Epithelial cell of proximal tubule (primary cell): ENCODE data around the gene SNRNP70. TPM values are rescaled to one million over a fixed set of nuclear protein-coding genes. Genes with fewer than 3 reads are reported as not detected.

Experiments
- DNase-seq: peaks from one replicate; pipeline ENCODE4 v3.0.0-alpha.2; 2011; ENCODE audit warnings: low read depth
- H3K4me3 ChIP-seq: 2 replicates; pipeline ENCODE4 v1.5.1; 2011; ENCODE audit warnings: low read depth, mild to moderate bottlenecking, low read length
- total RNA-seq: library from RNA; depleted of rRNA; stranded (reverse); fragments of >200 nt; gene quantifications from 2 replicates; pipeline ENCODE4 v1.2.3, GENCODE V29; 2015
- TF ChIP-seq, protein P1 (sequence below): conservative IDR thresholded peaks from 2 replicates; pipeline ENCODE4 v1.5.1; 2012; ENCODE audit warnings: low read depth, mild to moderate bottlenecking, low read length

SNRNP70 gene
- total RNA-seq, 1 donor from 2014 or later, result 165 TPM

- no peak for DNase-seq
- TF ChIP-seq, protein P1, sequence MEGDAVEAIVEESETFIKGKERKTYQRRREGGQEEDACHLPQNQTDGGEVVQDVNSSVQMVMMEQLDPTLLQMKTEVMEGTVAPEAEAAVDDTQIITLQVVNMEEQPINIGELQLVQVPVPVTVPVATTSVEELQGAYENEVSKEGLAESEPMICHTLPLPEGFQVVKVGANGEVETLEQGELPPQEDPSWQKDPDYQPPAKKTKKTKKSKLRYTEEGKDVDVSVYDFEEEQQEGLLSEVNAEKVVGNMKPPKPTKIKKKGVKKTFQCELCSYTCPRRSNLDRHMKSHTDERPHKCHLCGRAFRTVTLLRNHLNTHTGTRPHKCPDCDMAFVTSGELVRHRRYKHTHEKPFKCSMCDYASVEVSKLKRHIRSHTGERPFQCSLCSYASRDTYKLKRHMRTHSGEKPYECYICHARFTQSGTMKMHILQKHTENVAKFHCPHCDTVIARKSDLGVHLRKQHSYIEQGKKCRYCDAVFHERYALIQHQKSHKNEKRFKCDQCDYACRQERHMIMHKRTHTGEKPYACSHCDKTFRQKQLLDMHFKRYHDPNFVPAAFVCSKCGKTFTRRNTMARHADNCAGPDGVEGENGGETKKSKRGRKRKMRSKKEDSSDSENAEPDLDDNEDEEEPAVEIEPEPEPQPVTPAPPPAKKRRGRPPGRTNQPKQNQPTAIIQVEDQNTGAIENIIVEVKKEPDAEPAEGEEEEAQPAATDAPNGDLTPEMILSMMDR, result no peak
- no peak overlapping the region for H3K4me3 ChIP-seq
Measured at GRCh38 chr19:49064029-49064629, 21.1 kb upstream of the SNRNP70 start.

DNA sequence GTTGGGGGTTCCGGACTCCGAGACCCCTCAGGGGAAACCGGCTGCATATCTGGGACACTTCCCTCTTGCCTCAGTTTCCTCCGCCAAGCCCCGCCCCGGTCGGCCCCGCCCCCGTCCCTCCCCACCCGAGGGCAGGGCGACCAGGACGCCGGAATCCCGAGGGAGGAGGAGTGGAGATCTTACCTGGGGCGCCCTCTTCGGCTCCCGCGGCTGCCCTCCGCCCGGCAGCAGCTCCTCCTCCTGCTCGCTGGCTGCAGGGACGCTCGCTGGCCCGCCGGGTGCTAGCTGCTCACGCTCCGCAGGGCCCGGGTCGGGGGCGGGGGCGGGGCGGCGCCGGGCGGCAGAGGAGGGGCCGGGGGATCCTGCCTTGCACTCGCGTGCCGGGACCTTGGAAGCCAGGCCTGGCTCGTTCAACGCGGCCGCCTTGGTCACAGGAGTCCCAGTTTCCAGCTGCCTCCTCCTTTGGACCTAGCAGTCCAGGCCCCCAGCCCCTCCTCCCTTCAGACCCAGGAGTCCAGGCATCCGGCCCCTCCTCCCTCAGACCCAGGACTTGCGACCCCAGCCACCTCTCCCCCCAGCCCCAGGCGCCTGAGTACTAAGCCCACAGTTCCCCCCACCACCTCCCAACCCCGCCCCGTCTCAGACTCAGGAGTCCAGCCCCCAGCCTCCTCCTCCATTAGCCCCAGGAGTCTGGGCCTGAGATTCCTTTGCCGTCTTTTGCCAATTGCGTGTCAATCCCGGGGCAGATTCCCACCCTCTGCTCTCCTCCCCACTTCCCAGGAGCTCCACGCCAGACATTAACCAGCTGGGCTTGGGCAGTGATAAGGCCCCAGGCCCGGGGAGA lies 20.3 kb upstream of the SNRNP70 start, which contains the start of gene NTF4:
Gene NTF4, minus strand, starts transcription at position 51 of the 844 bp plus-strand sequence. CDS start 2,821 bp downstream, outside the sequence.
- no peak within 1 kb of the TSS for H3K4me3 ChIP-seq
- TF ChIP-seq, protein P1, result no peak
- DNase-seq, result no peak

GRCh38 chr19:49065905-49066512 lies 19.2 kb upstream of the SNRNP70 start:
- DNase-seq, result no peak
- no peak overlapping the region for H3K4me3 ChIP-seq
- TF ChIP-seq, protein P1, result no peak

- H3K4me3 ChIP-seq, result no peak overlapping the region
- TF ChIP-seq, protein P1, result no peak
- no peak for DNase-seq
Measured at GRCh38 chr19:49067554-49067953, 17.7 kb upstream of the SNRNP70 start.

DNA sequence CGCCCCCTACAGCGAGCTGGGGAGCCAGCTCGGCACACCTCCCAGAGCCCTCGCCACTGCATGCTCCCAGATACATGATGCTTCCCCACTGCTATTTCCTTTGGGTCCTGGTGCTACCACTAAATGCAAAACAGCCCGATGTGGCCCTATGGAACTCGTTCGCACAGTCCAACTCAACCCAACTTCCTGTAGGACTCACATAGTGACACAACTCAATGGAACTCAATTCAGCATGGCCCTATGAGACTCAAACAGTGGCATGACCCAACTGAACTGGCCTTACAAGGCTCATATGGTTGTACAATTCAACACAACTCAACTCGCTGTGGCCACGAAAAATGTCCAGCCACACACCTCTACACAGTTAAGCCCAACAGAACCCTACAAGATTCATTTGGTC lies 16.2 kb upstream of the SNRNP70 start:
- TF ChIP-seq, protein P1, result no peak
- H3K4me3 ChIP-seq, result no peak overlapping the region
- DNase-seq, result no peak

DNA sequence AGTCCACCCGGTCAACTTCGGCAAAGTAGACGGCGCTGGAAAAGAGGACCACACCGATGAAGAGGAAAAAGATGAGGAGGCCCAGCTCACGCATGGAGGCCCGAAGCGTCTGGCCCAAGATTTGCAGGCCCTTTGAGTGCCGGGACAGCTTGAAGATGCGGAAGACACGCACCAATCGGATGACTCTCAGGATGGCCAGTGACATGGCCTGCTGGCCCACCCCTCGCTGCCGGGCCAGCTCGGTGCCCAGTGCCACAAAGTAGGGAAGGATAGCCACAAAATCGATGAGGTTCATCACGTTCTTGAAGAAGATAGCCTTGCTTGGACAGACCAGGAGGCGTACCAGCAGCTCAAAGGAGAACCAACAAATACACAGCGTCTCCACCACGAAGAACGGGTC lies 14.8 kb upstream of the SNRNP70 start:
- no peak overlapping the region for H3K4me3 ChIP-seq
- TF ChIP-seq, protein P1, result no peak
- DNase-seq, result no peak
